ENCODE data around the gene LRP1.

DNA sequence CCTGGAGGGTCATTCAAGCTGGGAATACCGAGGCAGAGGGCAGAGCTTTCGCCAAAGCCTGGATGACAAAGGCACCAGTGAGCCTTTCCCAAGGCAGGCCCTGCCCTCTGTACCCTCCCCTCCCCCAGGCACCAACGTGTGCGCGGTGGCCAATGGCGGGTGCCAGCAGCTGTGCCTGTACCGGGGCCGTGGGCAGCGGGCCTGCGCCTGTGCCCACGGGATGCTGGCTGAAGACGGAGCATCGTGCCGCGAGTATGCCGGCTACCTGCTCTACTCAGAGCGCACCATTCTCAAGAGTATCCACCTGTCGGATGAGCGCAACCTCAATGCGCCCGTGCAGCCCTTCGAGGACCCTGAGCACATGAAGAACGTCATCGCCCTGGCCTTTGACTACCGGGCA lies 57.1 kb downstream of the LRP1 start:
- TF ChIP-seq LEF1 (IDR thresholded peaks at IDR 0.05; ENCODE audit: borderline replicate concordance) = no peak
- TF ChIP-seq L3MBTL2 (conservative IDR thresholded peaks at IDR 0.05) = no peak
- no peak for TF ChIP-seq ELF4 (IDR thresholded peaks at IDR 0.05)
- no peak for TF ChIP-seq FOXK2 (IDR thresholded peaks at IDR 0.05)
- TF ChIP-seq SUZ12 (IDR thresholded peaks at IDR 0.05) = no peak
- TF ChIP-seq HDGF (IDR thresholded peaks at IDR 0.05; ENCODE audit: borderline replicate concordance) = no peak
- no peak for TF ChIP-seq BHLHE40 (IDR thresholded peaks at IDR 0.05; ENCODE audit: borderline replicate concordance)

Data from HEK293T (cell line).